GM21825 (cell line): ENCODE data around the gene TLE5.

ENCODE experiments used
- ATAC-seq: cut with Tn5 transposase; IDR thresholded peaks from one replicate; pipeline ENCODE4 v1.9.1; 2021; ENCODE audit warnings: mild to moderate bottlenecking, moderate library complexity; ENCODE audit not compliant: unreplicated experiment

The TLE5 gene

DNA sequence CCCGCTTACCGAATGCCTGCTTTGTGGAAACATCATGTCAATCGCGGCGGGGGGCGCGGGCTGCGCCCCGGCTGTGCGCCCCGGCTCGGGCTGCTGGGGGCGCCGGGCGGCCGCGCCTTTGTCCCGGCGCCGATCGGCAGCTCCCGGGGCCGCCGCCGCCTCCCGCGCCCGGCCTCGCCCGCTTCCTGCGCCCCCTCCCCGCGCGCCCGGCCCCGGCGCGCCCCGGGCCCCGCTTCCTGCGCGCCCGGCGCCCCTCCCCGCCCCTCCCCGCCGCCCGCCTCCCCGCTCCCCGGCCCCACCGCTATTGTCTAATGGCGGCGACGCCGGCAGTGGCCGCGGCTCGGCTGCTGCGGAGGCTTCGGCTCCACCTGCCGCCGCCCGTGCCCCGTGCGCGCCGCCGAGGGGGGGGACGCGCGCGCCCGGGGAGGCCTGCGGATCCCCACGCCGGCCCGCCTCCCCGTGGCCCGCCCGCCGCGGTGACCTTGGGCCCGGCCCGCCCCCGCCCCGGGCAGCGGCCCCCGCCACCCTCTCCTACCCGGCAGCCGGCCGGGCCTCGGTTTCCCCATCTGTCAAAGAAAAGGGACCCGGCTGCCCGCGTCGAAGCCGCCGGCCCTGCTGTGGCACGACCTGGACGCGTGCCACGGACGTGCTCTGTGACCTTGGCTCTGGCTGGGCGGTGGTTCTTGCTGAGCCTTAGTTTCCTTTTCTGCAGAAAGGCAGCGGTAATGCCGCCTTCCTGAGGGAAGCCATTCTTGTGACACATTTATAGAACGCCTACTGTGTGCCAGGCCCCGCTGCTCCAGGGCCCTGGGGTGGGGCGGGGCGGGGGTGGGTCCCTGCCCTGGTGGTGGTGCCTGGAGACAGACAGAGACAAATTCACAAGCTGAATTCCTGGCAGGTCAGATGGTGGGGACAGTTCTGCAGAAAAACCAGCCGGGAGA is at the start of gene TLE5:
Gene TLE5 (minus strand): TSS at position 331 of the 941 bp plus-strand sequence. CDS start 295 bp downstream, at position 36.
- ATAC-seq = no peak

DNA sequence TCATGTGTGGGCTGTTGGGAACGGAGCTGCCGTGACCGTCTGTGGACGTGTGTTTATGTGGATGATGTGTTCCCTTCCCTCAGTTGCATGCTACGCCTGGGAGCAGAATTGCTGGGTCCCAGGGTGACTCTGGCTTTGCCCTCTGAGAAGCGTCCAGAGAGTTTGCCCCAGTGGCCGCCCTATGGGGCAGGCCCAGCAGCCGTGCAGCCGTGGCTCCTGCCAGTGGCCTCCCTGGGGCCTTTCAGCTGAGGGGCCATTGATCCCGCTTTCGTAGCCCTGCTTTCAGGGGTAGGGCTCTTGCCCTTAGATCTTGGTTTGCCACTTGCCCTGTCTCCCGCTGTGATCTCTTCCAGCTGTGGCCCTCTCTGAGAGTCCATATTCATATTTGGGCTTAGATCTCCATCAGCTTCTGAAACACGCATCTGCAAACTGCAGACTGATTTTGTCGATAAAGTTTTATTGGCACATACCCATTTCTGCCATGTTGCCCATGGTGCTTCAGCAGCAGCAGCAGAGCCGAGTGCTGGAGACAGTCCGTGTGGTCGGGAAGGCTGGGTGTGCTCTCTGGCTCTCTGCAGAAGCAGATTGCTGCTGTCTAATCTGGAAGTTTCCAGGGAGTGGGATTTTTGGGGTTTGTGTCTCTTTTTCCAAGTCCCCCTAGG is 49.4 kb upstream of the TLE5 start:
- ATAC-seq = no peak

DNA sequence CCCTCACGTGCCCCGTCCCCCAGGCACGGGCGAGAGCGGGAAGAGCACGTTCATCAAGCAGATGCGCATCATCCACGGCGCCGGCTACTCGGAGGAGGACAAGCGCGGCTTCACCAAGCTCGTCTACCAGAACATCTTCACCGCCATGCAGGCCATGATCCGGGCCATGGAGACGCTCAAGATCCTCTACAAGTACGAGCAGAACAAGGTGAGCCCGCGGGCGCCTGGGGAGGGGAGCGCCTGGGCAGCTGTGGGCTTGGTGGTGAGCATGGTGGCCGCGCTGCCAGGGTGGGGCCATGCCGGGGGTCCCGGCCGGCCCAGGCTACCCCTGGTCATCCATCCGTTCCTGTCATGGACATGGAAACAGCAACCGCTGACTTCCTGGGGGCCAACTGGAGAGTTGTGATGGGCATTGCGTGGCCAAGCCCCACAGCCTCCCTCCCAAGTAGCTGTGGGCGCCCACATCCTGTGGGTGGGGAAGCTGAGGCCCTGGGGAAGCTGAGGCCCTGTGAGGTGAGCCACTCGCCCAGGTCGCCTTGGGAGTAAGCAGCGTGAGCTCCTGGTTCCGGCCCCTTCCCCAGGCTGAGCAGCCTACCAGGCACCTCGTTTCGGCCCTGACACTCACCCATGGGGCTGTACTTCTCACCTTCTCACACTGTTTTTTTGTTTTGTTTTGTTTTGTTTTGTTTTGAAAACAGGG is 48.0 kb upstream of the TLE5 start:
- no peak for ATAC-seq

GRCh38 chr19:3109491-3109890 is 47.2 kb upstream of the TLE5 start:
- no peak for ATAC-seq

- ATAC-seq = no peak
These were observed 46.5 kb upstream of the TLE5 start for GRCh38 chr19:3108775-3109174.

DNA sequence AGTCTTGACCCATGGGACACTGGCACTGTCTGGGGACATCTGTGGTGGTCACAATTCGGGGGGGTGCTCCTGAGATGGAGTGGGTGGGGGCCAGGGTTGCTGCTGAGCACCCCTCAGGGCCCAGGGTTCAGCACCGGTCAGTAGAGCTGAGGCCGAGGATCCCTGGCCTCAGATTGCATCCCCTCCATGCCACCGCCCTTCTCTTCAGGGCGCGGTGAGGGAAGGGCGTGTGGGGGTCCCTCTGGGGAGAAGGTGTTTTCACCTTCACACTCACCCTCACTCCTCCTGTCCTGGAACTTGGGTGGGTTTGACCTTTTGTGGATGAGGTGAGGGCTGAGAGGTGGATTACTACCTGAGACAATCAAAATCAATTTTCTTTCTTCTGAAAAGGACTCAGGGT is 45.4 kb upstream of the TLE5 start:
- ATAC-seq = no peak

- ATAC-seq = no peak
These were observed 44.3 kb upstream of the TLE5 start for GRCh38 chr19:3106509-3107141.

DNA sequence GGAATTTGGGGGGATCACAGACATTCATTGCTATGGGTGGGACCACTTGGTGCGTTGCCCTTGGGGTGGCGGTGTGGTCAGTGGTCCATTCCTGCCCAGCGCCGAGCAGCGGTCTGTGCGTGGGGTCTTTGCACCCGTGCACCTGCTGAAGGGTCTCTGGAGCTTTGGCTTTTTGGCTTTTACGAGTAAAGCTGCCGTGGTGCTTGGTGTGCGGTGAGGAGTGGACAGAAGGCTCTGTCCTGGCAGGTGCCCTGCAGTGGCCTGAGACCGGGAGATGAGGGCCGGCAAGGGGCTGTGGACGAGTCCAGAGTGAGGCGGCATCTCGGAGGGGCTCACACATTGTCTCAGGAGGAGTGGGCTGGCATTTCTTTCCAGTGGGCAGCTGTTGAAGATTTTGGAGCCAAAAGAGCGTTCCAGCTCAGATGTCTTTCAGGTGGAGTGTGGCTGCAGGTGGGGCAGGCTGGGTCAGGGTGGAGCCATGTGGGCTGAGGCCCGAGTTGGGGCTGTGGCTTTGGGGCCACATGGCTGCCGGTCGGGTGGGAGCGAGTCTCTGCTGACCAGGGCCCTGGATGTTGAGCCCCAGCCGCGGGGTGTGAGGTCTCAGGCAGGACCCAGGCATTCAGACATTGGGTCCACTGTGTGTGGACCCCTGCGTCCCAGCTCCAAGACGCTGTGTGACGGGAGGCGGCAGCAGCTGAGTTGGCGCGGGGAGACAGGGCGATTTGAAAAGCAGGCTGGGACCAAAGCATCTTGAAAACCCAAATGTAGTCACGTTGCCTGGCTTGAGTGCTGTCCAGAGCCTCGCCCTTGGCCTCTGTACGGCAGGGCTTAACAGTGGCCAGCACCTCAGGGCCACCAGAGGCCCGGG is 43.6 kb upstream of the TLE5 start:
- ATAC-seq = no peak

- ATAC-seq = no peak
These were observed 42.4 kb upstream of the TLE5 start for GRCh38 chr19:3104708-3104983.

GRCh38 chr19:3102239-3103140 is 40.2 kb upstream of the TLE5 start:
- no peak for ATAC-seq

DNA sequence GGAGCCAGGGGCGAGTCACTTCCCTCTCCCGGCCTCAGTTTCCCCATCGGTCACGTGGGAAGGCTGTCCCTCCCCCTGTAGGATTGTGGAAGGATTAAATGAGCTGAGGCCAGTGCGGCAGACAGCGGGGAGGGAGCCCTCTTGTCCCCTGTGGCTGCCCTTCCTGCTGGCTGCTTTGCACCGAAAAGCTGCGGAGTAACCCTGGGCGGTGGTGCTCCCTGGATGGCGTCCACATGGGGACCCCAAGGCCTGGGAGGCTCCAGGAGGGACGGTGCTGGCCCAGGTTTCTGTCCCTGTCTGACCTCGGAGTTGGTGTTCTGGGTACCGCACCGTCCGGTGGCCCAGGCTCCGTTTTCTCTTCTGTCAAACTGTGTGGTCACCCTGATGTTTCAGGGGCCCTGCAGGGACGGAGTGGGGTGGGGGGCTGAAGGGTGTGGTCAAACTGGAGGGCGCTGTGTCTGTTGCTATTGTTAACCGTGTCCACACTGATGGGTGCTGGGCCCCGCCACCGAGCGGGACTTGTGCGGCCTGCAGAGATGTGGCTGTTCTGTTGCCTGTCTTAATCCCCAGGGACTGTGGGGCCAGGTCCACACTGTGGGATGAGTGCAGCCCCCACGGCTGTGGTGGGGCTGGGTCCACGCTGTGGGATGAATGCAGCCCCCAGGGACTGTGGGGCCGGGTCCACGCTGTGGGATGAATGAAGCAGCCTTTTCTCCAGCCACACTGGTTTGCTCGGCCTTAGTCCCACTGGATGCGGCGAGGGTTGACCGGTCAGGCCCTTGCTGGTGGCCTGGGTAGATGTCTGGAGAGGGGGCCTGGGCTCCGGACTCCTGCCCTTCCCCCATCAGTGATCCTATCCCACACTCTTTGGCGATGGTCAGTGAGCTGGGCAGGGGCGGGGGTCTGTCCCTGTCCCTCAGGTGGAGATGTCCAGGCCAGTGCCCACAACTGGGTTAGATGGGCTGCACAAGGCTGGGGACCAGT is 38.7 kb upstream of the TLE5 start:
- ATAC-seq = no peak

GRCh38 chr19:3100331-3100730 is 38.0 kb upstream of the TLE5 start:
- ATAC-seq = no peak

GRCh38 chr19:3099347-3100145 is 37.3 kb upstream of the TLE5 start:
- ATAC-seq = no peak

DNA sequence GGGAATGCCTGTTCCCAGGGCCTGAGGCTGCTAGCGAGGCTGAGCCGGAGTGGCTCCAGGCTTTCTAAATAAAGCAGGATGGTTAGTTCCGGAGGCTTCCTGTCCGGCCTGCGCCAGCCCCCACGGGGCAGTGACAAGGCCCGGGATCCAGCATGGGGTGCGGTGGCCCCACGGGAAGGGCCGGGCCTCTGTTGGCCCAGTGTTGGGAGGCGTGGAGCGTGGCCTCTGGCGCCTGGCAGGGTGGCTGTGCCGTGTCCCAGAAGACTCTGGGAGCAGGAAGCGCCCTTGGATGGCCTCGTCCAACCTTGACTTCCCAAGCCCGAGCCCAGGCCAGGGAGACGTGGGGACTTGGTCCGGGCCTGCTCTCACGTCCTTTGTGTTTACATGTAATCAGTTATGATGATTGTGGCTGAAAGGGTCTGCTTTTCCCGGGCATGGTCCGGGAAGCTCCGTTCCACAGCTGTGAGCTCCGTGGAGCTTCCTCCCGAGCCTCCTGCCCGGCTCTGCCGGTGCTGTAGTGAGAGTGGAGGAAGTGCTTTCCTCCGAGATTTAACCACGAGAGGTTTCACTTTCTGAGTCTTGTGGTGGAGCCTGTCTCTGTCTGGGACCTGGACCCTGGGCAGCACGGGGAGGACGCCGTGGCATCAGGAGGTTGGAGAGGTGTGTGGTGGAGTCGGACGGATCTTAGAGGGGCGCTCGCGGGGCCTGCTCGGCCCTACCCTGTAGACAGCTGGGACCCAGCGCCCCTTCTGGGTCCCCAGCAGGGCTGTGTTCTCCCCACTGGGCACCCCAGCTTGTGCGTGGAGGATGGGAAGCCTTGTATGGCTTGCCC is 36.4 kb upstream of the TLE5 start:
- no peak for ATAC-seq

GRCh38 chr19:3098141-3098514 is 35.8 kb upstream of the TLE5 start:
- ATAC-seq = no peak

- no peak for ATAC-seq
These were observed 35.2 kb upstream of the TLE5 start for GRCh38 chr19:3097442-3097871.
